Skin of body (tissue), 2 donors: ENCODE measurements around the gene MAP4K4. TPM values are rescaled to one million over a fixed set of nuclear protein-coding genes. Genes with fewer than 3 reads are reported as not detected.

Experiments used
- DNase-seq: peaks from one replicate; lab custom pipeline; 2025; lab: John Stamatoyannopoulos, UW
- total RNA-seq: library from RNA; depleted of rRNA; stranded (reverse); fragments of >200 nt; gene quantifications from one replicate; pipeline ENCODE4 v1.2.3, GENCODE V29; 2014

Gene MAP4K4
- total RNA-seq, 1 donor from 2014 or later, result 78.7 TPM

- no peak for DNase-seq
Observed at GRCh38 chr2:101812226-101812625, 114.7 kb downstream of the MAP4K4 start.

DNA sequence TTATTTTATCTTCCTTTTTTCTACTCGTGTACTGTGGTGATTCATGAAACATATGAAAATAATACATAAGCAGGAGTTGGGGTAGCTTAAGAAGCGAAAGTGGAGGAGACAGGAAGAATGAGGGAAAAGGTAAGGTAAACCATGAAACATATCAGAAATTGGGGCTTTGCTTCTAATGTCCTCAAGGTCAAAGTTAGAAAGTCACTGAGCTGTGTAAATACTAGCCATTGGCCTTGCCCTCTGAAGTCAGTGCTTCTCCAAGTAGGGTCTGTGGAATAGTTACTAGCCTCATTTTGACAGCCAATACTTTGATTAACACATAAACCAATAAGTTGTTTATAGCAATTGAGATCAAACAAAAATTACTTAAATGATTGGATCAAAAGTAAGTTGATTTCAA, 117.2 kb downstream of the MAP4K4 start:
- DNase-seq, result no peak

DNA sequence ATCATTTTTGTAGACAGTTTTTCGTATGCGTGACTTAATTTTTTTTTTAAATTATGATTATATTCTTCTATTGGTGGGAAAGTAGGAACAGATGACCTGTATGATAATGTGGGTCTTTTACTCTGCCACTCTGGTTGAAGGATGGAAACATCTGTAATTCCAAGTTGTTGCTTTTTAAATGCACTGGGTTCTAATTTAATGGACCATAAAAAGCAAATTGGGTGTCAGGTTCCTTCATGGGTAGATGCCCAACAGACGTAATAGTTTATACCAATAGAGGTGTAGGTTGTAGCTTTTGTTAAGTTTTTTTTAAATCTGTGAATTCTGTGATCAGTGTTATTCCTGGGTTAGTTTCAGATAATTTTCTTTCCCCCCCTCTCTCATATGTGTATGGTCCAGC, 117.6 kb downstream of the MAP4K4 start:
- no peak for DNase-seq

DNA sequence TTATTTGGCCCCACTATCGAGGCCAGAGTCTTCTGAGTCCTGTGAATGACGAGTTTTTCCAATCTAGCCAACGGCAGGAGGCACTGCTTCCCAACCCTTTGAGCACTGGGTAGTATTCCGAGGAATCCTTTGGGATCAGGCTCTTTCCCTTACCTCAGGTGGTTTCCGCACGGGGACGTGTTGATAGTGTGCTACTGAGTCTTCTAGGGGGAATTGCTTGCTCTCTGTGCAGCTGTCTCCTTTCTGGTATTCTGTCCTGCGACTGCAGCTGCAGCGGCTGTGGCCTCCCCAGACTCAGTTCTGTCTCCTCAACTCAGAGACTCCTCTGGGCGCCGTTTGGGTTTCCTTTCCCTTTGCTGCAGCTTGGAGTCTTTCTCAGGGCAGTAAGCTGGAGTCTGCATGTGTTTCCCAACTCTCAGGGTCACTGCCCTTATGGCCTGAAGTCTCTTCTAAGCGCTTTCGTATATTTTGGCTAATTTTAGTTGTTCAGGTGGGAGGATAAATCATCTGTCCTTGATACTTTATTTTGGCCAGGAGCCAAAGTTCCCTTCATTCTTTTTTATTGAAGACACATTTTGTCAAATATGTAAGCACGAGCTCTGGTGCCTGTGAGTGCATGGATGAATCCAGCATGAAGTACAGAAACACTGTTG, 118.4 kb downstream of the MAP4K4 start:
- peak; percentile 58 for DNase-seq

GRCh38 chr2:101816598-101816997, 119.1 kb downstream of the MAP4K4 start:
- no peak for DNase-seq

DNA sequence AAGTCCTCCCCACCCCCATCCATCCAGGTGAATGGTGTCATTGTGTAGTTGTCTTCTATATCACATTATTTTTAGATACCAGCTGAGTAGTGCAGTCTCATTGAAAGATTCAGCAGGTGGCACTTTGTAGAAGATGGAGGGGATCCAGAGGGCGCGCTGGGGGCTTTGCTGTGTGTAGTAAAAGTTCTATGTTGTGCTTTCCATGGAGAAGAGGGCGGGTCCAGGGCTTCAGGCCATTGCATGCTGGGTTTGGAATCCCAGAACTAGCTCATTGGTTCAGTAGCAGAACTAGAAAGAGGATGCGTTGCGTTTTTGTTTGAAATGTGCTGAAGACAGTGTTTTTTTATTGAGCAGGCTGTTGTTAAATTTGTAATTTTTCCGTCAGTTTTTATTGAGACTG, 120.0 kb downstream of the MAP4K4 start:
- no peak for DNase-seq

DNA sequence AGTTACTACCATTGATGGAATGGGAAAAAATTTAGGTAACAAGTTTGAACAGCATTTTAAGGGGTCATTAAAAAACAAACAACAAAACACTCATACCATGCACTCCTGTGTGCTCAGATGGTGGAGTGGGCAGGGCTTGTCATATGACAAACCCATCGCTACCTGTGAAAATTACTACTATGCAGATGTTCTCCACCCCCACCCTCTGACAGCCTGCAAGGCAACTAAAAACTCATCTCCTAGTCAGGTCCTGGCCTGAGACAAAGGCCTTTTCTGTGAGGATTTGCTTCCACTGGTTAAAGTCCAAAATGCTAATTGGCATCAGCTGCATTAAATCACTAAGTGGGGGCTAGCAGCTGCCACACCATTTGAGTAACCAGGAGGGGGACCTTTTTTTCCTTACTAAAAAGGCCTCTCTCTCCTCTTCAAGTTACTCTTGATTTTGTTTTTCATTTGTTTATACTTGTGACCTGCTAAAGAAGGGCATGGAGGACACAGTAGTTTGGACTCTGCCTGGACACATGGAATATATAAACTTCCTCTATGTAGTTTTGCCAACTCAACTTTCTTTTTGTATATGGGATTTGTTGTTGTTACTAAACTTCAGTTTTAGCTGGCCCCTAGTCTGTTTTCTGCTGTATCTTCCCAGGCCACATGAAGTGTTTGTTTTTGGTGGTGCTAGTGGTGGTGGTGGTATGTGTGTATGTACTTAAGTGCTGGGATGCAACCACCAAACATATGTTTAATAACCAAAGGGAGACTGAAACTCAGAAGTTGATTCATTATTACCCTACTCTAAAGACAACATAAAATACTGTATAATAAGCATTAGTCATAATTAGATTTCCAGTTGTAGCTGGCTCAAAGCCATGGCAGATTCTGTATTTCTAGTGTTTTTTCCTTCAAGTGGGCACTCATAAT, 121.3 kb downstream of the MAP4K4 start:
- DNase-seq, result peak; percentile 37

GRCh38 chr2:101820519-101820918, 123.0 kb downstream of the MAP4K4 start:
- DNase-seq, result no peak

- DNase-seq, result no peak
Observed at GRCh38 chr2:101821059-101821805, 123.7 kb downstream of the MAP4K4 start.

- DNase-seq, result no peak
Observed at GRCh38 chr2:101821828-101822458, 124.4 kb downstream of the MAP4K4 start.

DNA sequence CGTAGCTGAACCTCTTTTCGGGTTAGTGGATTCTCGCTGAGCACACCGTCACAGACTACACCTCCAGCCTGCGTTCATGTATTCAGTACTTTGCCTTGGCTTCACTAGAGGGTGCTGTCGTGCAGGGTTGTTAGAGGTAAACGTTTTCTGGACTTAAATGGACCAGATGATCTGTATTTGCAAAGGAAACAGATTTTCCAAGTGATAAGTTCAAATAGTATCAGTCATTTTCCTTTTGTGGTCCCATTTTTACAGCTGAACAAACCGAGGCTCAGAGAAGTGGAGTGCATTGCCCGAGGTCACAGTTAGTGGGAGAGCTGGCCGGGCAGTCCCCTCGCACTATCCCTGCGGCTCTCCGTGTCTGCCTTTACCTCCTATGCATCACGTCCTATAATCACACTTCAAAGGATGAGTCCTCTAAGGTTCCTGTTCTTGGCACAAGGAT, 125.9 kb downstream of the MAP4K4 start:
- DNase-seq, result no peak

GRCh38 chr2:101823859-101824258, 126.4 kb downstream of the MAP4K4 start:
- DNase-seq, result no peak

DNA sequence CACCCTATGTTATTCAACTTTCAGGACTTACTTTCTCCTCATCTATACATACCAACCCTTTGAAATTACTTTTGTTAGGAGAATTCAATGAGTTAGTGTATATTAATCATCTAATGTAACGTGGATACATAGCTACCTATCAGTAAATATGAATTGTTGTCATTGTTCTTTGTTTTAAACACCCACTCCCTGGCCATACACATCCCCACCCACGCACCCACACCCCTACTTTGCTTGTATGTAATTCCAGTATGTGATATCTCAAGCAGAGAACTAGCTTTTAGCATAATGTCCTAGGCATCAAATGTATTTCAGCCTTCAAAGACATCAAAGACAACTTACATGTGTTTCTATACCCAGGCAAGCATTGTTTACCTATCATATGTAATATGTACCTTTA, 129.2 kb downstream of the MAP4K4 start:
- no peak for DNase-seq

- DNase-seq, result no peak
Observed at GRCh38 chr2:101827246-101827645, 129.7 kb downstream of the MAP4K4 start.

GRCh38 chr2:101828257-101828656, 130.8 kb downstream of the MAP4K4 start:
- no peak for DNase-seq

DNA sequence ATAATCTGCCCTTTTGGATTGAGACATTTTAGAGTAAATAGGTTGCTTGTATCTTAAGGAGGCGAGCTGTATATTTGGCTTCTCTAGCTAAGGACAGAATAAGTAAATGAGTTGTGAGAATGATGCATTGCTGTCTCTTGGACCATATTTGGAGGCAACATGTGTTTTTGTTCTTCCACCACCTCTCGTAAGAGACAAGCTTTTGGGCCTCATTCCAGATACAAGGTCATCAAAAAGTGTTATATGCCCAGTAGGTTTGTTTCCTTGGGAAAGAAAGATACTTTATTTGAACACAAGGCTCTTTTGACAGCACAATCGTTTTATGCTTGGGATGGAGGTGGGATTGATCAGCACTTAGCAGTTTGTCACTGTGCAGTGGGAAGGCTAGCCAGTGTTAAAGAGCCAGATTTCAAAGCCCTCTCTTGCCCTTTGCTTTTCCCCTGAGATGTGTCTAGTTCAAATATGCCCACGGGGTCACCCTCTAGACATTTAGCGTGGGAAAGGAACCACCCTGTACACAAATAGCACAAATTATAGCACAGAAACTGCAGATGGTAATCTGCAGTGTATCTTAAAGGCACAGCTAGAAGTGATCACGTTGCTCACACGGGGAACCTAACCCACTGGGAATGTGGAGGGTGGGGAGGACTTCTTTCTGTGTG, 131.3 kb downstream of the MAP4K4 start:
- peak; percentile 57 for DNase-seq

GRCh38 chr2:101829429-101829828, 131.9 kb downstream of the MAP4K4 start:
- DNase-seq, result no peak

DNA sequence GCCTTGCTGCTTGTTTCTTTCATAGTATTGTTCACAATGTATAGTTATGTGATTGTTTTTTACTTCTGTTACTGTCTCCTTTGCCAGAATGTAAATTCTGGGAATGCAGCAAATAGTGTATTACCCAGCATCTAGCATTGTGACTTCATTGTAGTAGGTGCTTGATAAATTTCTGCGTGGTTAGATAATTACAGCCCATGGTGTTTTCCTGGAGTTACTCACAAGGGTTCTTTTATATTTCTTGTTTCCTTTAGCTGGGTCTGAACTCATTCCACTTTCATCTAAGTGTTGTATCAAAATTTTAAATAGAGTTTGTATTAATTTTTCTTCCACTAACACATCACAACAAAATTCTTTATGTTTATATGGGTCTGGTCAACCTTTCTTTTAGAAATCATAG, 132.6 kb downstream of the MAP4K4 start:
- no peak for DNase-seq

- DNase-seq, result no peak
Observed at GRCh38 chr2:101830555-101830954, 133.0 kb downstream of the MAP4K4 start.

DNA sequence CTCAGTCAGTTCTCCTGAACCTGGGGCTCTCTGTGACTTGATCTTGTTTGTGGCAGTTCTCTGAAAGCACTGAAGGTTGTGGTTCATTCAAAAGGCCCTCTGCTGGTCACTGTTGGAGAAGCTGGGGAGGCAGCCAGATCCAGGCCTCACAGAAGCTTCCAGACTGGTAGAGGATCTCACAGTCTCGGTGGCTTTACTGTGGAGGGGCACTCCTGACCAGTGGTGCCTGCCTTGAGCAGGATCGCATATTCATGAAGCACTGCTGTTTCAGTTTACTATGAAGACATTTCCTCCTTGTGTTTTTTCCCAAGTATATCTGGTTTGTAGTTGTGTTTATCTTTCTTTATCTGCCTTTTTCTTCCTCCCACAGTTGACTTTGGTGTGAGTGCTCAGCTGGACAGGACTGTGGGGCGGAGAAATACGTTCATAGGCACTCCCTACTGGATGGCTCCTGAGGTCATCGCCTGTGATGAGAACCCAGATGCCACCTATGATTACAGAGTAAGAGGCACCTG, 133.9 kb downstream of the MAP4K4 start:
- DNase-seq, result peak; percentile 60

- DNase-seq, result no peak
Observed at GRCh38 chr2:101832114-101832513, 134.6 kb downstream of the MAP4K4 start.
